Endothelial cell of umbilical vein (primary cell): Measurements from ENCODE around the gene GAS7. TPM values are rescaled to one million over a fixed set of nuclear protein-coding genes. Genes with fewer than 3 reads are reported as not detected.

ENCODE experiments used
- BruUV-seq: library from RNA; stranded (reverse); fragments of 400-500 nt; replicated peaks from 2 replicates; lab custom pipeline; 2021; lab: Mats Ljungman, UMichigan
- CTCF ChIA-PET: fragments of 300-600, 350-600 bp; sonication (Branson Sonifier 250); formaldehyde crosslinking; loops from one replicate; lab custom pipeline; 2021; ENCODE audit warnings: antibody characterized with exemption, inconsistent platforms; lab: Charles Lee
- POLR2A ChIA-PET: fragments of 300-600, 350-600 bp; sonication (Branson Sonifier 250); formaldehyde crosslinking; loops from one replicate; lab custom pipeline; 2021; ENCODE audit warnings: antibody characterized with exemption, inconsistent platforms; lab: Charles Lee
- DNase-seq: peaks from one replicate; pipeline ENCODE4 v3.0.0-alpha.2; 2011; ENCODE audit warnings: low read depth, low spot score
- FAIRE-seq: peaks from 2 replicates; lab custom pipeline; 2011; peaks lifted over from hg19 to GRCh38; lab: Jason Lieb, UNC
- H2AFZ ChIP-seq: 2 replicates; pipeline ENCODE4 v1.6.0; 2012; ENCODE audit warnings: low read depth, low read length, control low read depth, inconsistent platforms
- H3K27ac ChIP-seq: 2 replicates; pipeline ENCODE4 v1.5.1; 2011; ENCODE audit warnings: low read depth, mild to moderate bottlenecking, control low read depth, low read length, moderate library complexity; ENCODE audit not compliant: insufficient read depth
- H3K27me3 ChIP-seq, 2 experiments: 2 replicates each; pipeline versions ENCODE4 v1.6.0 to v1.6.1; 2011; ENCODE audit warnings: low read length in 2 of 2, mixed read lengths in 1 of 2; ENCODE audit not compliant: control insufficient read depth in 2 of 2, insufficient read depth in 2 of 2
- H3K36me3 ChIP-seq, 2 experiments: 2 replicates in 1 of 2; 3 replicates in 1 of 2; pipeline ENCODE4 v1.5.1; 2011; ENCODE audit warnings: low read length in 2 of 2, mild to moderate bottlenecking in 1 of 2, moderate library complexity in 1 of 2; ENCODE audit not compliant: control insufficient read depth in 2 of 2, insufficient read depth in 2 of 2; ENCODE audit errors: extremely low read depth in 1 of 2
- H3K4me1 ChIP-seq: 3 replicates; pipeline ENCODE4 v1.5.1; 2011; ENCODE audit warnings: mild to moderate bottlenecking, low read length; ENCODE audit not compliant: control insufficient read depth, insufficient read depth; ENCODE audit errors: extremely low read depth
- H3K4me2 ChIP-seq: 2 replicates; pipeline ENCODE4 v1.6.1; 2011; ENCODE audit warnings: low read length, control low read depth, mixed read lengths; ENCODE audit not compliant: insufficient read depth
- H3K4me3 ChIP-seq, 3 experiments: fragments of 200-600 bp in 1 of 3; sonication (generic), shearing (Covaris generic) in 1 of 3; replicated peaks in 1 of 3; 2 replicates each; pipeline ENCODE4 v1.5.1; 2011 to 2016; ENCODE audit warnings: control low read depth in 3 of 3, low read length in 3 of 3, mild to moderate bottlenecking in 2 of 3, inconsistent platforms in 1 of 3, low read depth in 1 of 3, moderate library complexity in 1 of 3; ENCODE audit not compliant: insufficient read depth in 1 of 3
- H3K79me2 ChIP-seq: 2 replicates; pipeline ENCODE4 v1.6.0; 2012; ENCODE audit warnings: low read length, inconsistent platforms; ENCODE audit not compliant: control insufficient read depth, insufficient read depth
- H3K9ac ChIP-seq: replicated peaks from 2 replicates; pipeline ENCODE3; 2011; ENCODE audit warnings: low read length, control low read depth; ENCODE audit not compliant: insufficient read depth; ENCODE audit errors: extremely low read depth
- H3K9me1 ChIP-seq: replicated peaks from 3 replicates; pipeline ENCODE4 v1.6.0; 2011; ENCODE audit warnings: mild to moderate bottlenecking, low read length; ENCODE audit not compliant: control insufficient read depth, insufficient read depth; ENCODE audit errors: extremely low read depth
- H3K9me3 ChIP-seq: replicated peaks from 2 replicates; pipeline ENCODE4 v1.5.1; 2012; ENCODE audit warnings: low read length, inconsistent platforms; ENCODE audit not compliant: control insufficient read depth, insufficient read depth
- H4K20me1 ChIP-seq: replicated peaks from 2 replicates; pipeline ENCODE3; 2011; ENCODE audit warnings: mild to moderate bottlenecking, low read length; ENCODE audit not compliant: control insufficient read depth, insufficient read depth; ENCODE audit errors: extremely low read depth
- EZH2 ChIP-seq: IDR thresholded peaks from 2 replicates; pipeline ENCODE4 v1.6.1; 2012; ENCODE audit warnings: borderline replicate concordance, low read depth, mild to moderate bottlenecking, moderate library complexity, low read length, inconsistent platforms; ENCODE audit not compliant: severe bottlenecking
- FOS ChIP-seq: IDR thresholded peaks from 2 replicates; pipeline ENCODE4 v1.6.1; 2011; ENCODE audit warnings: mild to moderate bottlenecking, low read length, moderate library complexity, borderline replicate concordance; ENCODE audit not compliant: insufficient read depth
- GATA2 ChIP-seq: IDR thresholded peaks from 2 replicates; pipeline ENCODE4 v1.7.0; 2011; ENCODE audit warnings: low read depth, mild to moderate bottlenecking, moderate library complexity, mixed read lengths, low read length; ENCODE audit not compliant: insufficient read length, insufficient read depth
- JUN ChIP-seq: IDR thresholded peaks from 2 replicates; pipeline ENCODE4 v1.6.1; 2011; ENCODE audit warnings: borderline replicate concordance, low read depth; ENCODE audit not compliant: insufficient read length, insufficient read depth
- MYC ChIP-seq: IDR thresholded peaks from one replicate; pipeline ENCODE4 v1.6.1; 2011; ENCODE audit warnings: mild to moderate bottlenecking, low read depth, low read length
- POLR2A ChIP-seq: IDR thresholded peaks from 2 replicates; pipeline ENCODE4 v1.6.1; 2012; ENCODE audit warnings: low read depth, mild to moderate bottlenecking, control low read depth, low read length
- POLR2AphosphoS5 ChIP-seq: IDR thresholded peaks from 2 replicates; pipeline ENCODE4 v1.6.1; 2012; ENCODE audit warnings: low read depth, mild to moderate bottlenecking, control low read depth, low read length, moderate library complexity; ENCODE audit not compliant: insufficient read depth
- dilution Hi-C: fragments of 300-500 bp; cut with MboI; formaldehyde crosslinking; loops from one replicate; pipeline ENCODE4 v1.15.0; 2019; ENCODE audit warnings: low sequenced_read_pairs; ENCODE audit not compliant: extremely low pct_ligation_motif_present
- intact Hi-C: fragments of 100-400 bp; cut with micrococcal nuclease; formaldehyde crosslinking; loops from one replicate; pipeline ENCODE4 v1.10.0; 2022
- polyA plus RNA-seq, 4 experiments: library from polyadenylated mRNA; depleted of rRNA in 3 of 4; stranded (reverse) in 3 of 4; unstranded in 1 of 4; fragments of >200 nt; gene quantifications; 2 replicates each; pipeline versions ENCODE4 v1.2.1 to v1.2.3, GENCODE V29; 2011 to 2012; ENCODE audit warnings: missing spikeins in 1 of 4
- total RNA-seq: library from RNA; stranded (reverse); gene quantifications from 2 replicates; pipeline ENCODE4 v1.2.3, GENCODE V29; 2021
- TF ChIP-seq, protein P1 (sequence below): IDR thresholded peaks from 2 replicates; pipeline ENCODE4 v1.6.1; 2011; ENCODE audit not compliant: insufficient read depth, insufficient read length
- TF ChIP-seq, protein P2 (sequence below), 2 donors: IDR thresholded peaks; 1 replicate in 1 of 2; 2 replicates in 1 of 2; pipeline ENCODE4 v1.5.1; 2011; ENCODE audit warnings: low read length in 2 of 2, mild to moderate bottlenecking in 2 of 2, moderate library complexity in 2 of 2, control low read depth in 1 of 2, inconsistent platforms in 1 of 2, low read depth in 1 of 2; ENCODE audit not compliant: insufficient read depth in 1 of 2; ENCODE audit errors: extremely low read depth in 1 of 2

The GAS7 gene
- total and polyA plus RNA-seq, 2 donors (not counting 3 experiments of a cell fraction or from before 2014, with no cell fraction given): not detected

DNA sequence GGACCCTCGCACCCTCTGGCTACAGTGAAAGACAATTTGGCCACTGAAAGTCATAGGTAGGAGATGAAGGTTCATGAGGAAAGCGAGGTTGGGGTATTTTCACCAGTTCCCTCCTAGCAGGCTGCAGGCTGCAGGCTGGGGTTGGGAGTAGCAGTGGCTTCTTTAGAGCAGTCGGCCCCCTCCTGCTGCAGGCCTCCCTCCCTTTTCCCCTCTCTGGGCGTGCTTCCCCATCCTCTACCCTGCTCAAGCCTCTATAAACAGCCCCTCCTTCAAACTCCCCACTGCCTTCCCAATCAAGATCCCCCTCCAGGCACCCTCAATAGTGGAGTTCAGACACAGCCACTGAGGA lies 41.8 kb downstream of the GAS7 start:
- FAIRE-seq: no peak
- no peak overlapping the region for H3K9ac ChIP-seq

More for the DNA sequence above, 41.8 kb downstream of the GAS7 start:
- no peak for TF ChIP-seq JUN
- TF ChIP-seq POLR2A: no peak
- no peak for TF ChIP-seq GATA2
- TF ChIP-seq, protein P1, sequence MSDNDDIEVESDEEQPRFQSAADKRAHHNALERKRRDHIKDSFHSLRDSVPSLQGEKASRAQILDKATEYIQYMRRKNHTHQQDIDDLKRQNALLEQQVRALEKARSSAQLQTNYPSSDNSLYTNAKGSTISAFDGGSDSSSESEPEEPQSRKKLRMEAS: no peak
- no peak for TF ChIP-seq POLR2AphosphoS5
- no peak for TF ChIP-seq FOS
- no peak for TF ChIP-seq EZH2
- TF ChIP-seq, protein P2, sequence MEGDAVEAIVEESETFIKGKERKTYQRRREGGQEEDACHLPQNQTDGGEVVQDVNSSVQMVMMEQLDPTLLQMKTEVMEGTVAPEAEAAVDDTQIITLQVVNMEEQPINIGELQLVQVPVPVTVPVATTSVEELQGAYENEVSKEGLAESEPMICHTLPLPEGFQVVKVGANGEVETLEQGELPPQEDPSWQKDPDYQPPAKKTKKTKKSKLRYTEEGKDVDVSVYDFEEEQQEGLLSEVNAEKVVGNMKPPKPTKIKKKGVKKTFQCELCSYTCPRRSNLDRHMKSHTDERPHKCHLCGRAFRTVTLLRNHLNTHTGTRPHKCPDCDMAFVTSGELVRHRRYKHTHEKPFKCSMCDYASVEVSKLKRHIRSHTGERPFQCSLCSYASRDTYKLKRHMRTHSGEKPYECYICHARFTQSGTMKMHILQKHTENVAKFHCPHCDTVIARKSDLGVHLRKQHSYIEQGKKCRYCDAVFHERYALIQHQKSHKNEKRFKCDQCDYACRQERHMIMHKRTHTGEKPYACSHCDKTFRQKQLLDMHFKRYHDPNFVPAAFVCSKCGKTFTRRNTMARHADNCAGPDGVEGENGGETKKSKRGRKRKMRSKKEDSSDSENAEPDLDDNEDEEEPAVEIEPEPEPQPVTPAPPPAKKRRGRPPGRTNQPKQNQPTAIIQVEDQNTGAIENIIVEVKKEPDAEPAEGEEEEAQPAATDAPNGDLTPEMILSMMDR (IDR thresholded peaks at IDR 0.05; ENCODE audit: extremely low read depth in 1 of 2, insufficient read depth in 1 of 2, low read depth in 1 of 2, low read length in 2 of 2): no peak
- TF ChIP-seq MYC: no peak
- ChIA-PET CTCF (no interaction called here), POLR2A (no interaction called here)
- H3K4me3 ChIP-seq: no peak overlapping the region
- DNase-seq: no peak
- no peaks in the 10 kb centered on the region for H3K79me2 ChIP-seq
- H3K36me3 ChIP-seq: no peaks in the 10 kb centered on the region
- dilution Hi-C loops: no loop called here
- no peak overlapping the region for H3K27ac ChIP-seq
- H3K4me2 ChIP-seq: no peak overlapping the region
- H3K9me1 ChIP-seq: no peaks in the 10 kb centered on the region
- no peak overlapping the region for H2AFZ ChIP-seq
- H3K27me3 ChIP-seq: no peaks in the 10 kb centered on the region
- no peaks in the 10 kb centered on the region for H3K4me1 ChIP-seq
- no peaks in the 10 kb centered on the region for H3K9me3 ChIP-seq
- no peaks in the 10 kb centered on the region for H4K20me1 ChIP-seq
- intact Hi-C loops: no loop called here
- BruUV-seq: no TSS peak
